HS-27A (cell line): ENCODE measurements around the gene GNG14.
"Not testable (repeated sequence)": the region's sequence is repeated elsewhere in the genome, so short reads cannot be mapped to it uniquely, and the experiment has no call there.

Experiments used
- DNase-seq: peaks from one replicate; pipeline ENCODE4 v3.0.0-alpha.2; 2012; ENCODE audit warnings: low read depth, missing footprints

GNG14 gene

DNA sequence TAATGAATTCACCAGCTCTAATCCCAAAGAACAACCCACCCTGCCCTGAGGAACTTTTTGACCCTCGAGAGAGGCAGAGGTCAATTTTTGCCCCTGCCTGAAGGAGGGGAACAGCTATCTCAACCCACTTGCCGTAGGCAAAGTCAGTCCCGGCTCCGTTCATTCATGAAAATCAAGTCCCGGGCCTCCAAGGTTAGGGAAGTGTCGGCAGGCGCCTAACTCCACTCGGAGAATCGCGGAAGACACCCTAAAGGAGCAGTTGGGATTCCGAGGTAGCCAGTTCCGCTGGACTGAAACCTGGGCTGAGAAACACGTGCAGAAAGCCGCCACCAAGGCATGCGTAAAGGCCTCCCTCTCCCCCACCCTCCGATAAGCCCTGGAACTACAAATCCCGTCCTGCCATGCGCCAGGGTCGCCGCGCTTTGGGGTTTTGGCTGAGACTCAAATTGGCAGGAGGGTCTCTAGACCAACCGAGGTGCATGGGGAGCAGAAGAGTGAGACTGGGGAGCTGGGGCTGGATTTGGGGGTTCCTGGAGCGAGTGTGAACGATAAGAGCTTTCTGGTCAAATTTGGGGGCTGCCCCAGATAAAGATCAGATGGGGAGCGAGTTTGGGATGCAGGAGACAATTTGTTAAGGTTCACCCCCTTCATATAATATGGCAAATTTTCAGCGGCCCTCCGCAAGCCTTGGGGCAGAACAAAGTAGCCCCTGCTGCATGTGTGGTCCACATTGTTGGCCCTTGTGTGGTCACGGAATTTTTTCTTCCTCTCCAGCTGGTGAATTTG lies 36.0 kb downstream of the GNG14 start, which contains the start of gene TNPO2:
Gene TNPO2 (minus strand): TSS at position 292 of the 786 bp plus-strand sequence. CDS start 2,955 bp downstream, outside the sequence.
- DNase-seq: no peak

DNA sequence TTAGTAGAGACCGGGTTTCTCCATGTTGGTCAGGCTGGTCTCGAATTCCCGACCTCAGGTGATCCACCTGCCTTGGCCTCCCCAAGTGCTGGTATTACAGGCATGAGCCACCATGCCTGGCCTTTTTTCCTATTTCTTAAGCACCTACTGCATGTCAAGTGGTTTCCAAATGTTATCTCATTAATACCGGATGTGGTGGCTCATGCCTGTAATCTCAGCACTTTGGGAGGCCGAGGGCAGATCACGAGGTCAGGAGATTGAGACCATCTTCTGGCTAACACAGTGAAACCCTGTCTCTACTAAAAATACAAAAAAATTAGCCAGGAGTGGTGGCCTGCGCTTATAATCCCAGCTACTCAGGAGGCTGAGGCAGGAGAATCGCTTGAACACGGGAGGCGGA lies 37.8 kb downstream of the GNG14 start:
- DNase-seq: not testable (repeated sequence)

DNA sequence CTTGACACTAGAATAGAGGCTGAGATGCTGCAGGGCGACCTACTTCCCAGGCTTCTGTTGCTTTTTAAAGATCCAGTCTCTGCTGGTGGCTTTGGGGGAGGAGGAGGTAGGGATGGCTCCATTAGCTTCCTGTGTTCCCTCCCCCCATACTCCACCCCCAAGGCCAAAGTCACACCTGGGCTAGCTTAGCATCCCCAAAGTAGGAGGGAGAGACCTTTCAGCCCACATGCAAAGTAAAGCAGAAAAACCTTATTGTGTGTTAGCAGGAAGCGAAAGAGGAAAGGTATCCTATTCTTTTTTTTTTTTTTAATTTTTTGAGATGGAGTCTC lies 39.2 kb downstream of the GNG14 start:
- no peak for DNase-seq

DNA sequence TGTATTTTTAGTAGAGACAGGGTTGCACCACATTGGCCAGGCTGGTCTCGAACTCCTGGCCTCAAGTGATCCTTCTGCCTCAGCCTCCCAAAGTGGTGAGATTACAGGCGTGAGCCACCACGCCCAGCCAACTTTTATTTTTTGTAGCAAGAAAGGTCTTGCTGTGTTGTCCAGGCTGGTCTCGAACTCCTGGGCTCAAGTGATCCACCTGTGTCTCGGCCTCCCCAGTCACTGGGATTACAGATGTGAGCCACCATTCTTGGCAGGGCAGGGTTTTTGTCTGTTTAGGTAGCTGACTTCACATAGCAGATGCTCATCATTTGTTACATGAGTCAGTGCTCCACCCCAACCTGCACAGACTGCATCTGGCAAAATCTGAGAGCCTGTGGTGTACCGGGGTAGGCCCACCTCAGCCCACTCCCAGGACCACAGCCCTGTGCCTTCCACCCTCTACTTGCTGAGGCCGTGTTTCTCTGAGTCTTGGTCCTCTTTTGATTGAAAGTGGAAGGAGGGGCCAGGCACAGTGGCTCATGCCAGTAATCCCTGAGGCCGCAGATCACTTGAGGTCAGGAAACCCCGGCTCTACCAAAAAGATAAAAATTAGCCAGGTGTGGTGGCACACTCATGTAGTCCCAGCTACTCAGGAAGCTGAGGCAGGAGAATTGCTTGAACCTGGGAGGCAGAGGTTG lies 40.1 kb downstream of the GNG14 start:
- DNase-seq: no peak

DNA sequence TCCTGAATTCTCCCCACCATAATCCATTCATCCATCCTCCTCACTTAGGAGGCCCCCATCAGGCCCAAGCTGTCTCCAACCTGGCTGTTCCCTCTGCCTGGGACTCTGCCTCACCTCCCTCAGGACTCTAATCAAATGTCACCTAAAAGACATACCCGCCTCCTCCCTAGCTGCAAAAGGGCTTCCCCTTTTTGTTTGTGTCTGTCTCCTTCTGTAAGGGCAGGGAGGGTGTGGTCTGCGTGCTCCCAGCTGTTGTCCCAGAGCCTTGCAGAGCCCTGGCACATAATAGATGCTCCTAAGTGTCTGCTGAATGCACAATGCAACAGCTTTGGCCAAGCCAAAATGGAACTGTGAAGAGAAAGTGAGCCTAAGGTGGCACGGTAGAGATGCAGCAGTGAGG lies 42.3 kb downstream of the GNG14 start:
- no peak for DNase-seq

DNA sequence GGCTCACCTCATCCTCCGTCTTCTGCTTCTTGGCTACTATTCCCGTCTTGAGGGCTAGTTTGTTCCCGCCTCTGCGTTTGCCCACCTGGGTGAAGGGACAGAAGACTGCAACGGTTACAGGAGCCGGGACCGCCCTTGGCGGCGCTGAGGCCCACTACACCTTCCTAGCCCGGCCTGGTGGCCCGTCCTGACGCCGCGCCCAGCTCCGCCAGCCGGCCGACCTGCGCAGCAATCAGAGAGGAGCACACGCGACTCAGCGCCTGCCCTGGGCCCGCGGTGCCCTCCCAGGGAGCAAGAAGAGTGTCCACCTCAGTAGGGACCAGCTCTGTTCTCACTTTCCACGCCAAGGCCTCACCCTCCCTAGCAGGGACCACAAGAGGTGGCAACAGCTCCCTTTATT lies 43.5 kb downstream of the GNG14 start:
- DNase-seq: no peak

DNA sequence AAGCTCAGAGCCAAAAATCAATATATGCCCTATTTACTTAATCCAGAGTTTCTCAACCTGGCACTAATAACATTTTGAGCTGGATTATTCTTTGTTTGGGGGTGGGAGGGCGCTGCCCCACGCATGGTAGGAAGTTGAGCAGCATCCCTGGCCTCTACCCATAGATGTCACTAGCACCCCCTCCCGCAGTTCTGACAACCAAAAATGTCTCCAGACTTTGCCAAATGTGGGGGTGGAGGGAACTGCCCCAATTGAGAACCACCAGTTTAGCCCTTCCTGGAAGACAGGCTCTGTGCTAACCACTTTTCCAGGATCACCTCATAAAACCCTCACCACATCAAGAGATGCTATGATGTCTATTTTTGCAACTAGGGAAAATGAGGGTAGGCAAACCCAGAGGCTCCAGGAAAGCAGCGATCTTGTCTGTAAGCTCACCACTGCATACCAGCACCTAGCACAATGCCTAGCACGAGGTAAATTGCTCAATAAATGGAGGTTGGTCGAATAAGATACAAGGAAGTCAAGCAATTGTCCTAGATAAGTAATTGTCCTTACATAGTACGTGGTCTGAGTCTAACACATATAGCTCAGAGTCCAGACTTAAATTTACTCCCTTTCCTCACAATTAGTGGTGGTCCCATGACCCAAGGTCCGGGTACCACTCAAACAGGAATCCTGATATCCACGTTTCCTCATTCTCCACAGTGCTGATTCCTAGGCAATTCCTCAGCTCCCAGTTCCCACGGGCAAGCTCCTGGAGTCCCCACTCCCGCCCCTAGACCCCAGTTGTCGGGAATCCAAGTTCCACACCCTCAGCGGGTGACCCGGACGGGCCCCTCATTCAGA lies 45.8 kb downstream of the GNG14 start:
- DNase-seq: no peak

DNA sequence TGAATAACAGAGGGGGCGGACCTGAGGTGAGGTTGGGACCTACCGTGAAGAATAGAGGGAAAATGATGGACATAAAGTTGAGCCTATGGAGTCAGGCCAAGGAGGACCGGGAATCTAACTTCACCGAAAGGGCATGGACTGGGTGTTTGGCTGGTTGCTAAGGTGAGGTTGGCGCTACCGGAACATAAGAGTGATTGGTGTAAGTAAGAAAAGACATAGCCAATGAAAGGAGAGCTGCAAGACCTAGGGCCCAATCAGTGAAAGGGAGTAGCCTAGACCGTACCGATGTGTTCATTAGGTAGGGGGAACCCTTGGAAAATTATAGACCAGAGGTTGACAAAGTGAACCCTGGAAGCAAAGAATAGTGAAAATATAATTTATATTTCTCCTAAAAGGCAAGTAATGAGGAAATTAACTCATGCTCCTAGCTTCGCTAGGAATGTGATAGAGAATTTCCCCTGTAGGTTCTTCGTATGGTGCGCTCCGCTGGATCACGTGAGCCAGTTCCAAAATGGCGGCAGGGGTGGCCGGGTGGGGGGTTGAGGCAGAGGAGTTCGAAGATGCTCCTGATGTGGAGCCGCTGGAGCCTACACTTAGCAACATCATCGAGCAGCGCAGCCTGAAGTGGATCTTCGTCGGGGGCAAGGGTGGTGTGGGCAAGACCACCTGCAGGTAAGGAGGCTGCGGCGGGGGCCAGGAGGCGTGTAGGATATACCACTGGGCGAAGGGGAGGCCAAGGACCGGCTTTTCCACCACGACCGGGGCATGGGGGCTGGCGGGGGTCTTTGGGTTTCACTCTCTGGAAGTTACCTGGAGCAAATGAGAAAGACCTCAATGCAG lies 49.4 kb downstream of the GNG14 start, which contains the start of gene GET3:
Gene GET3 (plus strand): TSS at position 503 of the 840 bp plus-strand sequence. CDS start 9 bp downstream, at position 512.
- DNase-seq: peak; percentile 98

DNA sequence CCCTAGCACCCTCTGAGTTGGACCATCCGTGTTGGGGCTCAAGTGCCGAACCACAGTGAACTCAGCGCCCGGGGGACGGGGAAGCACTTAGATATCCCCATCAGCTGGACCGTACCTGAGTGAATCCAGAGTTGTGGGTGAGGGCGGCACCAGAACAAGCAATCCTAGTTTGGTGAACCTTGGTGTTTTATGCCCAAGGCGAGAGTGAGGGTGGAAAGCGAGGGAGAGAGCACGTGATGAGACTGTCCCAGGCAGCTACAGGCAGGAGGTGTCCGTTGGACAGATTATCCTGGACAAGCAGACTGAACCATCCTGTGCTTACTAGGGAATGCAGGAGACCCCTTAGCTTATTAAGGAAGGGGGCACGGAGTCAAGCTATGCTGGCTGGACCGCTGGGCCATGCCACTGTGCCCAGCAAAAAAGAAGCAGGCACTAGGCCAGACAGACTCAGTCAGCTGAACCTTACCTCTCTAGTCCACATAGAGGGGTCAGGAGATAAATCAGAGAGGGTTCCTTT lies 50.1 kb downstream of the GNG14 start:
- DNase-seq: no peak
